ENCODE data around the gene ZNF521. TPM values are rescaled to one million over a fixed set of nuclear protein-coding genes. Genes with fewer than 3 reads are reported as not detected.

Gene ZNF521
- total RNA-seq, 1 donor from 2014 or later, result 48.0 TPM

DNA sequence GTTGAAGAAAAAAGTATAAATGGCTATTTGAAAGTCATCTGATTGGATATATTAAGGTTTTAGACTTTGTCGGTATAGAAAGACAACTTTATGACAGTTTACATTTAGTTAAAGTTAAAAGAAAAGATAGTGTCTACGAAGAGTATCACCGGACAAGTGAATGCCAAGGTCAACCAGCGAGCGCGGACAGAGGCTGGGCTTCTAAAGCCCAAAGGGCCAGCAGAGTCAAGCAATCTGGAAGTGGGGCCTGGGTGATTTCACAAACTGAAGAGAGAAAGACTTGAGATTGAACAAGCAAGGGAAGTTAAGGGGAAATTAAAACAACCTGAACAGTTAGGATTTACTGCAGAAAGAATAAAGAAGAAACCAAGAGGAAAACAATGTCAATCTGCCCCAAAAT is 16.3 kb downstream of the ZNF521 start:
- Mint-ChIP-seq H3K4me3 (ENCODE audit: unreplicated experiment) (no peak overlapping the region), H3K36me3 (ENCODE audit: low read depth, unreplicated experiment) (no peaks in the 10 kb centered on the region), H3K27ac (ENCODE audit: unreplicated experiment) (no peak overlapping the region), H3K27me3 (ENCODE audit: low read depth, unreplicated experiment) (no peaks in the 10 kb centered on the region), H3K9me3 (ENCODE audit: unreplicated experiment) (no peaks in the 10 kb centered on the region), H3K4me1 (ENCODE audit: low read depth, unreplicated experiment) (peaks cover 10% of the 10 kb centered on the region)
- Histone ChIP-seq H3K4me2 (ENCODE audit: low read length) (no peak overlapping the region), H3K4me1 (ENCODE audit: insufficient read depth, low read length) (no peaks in the 10 kb centered on the region), H2AFZ (ENCODE audit: low read depth, low read length) (no peak overlapping the region), H3K36me3 (ENCODE audit: insufficient read depth, low read length) (no peaks in the 10 kb centered on the region), H3K27me3 (ENCODE audit: insufficient read depth, low read length) (no peaks in the 10 kb centered on the region), H3K79me2 (ENCODE audit: insufficient read depth, low read length) (peaks cover 15% of the 10 kb centered on the region), H3K9ac (ENCODE audit: low read length) (no peak overlapping the region), H3K9me3 (ENCODE audit: insufficient read depth, low read depth, low read length) (no peaks in the 10 kb centered on the region), H4K20me1 (ENCODE audit: insufficient read depth, low read length) (no peaks in the 10 kb centered on the region), H3K4me3 (ENCODE audit: insufficient read depth, low read depth, low read length) (no peak overlapping the region), H3K27ac (ENCODE audit: low read depth, low read length) (no peak overlapping the region)
- FAIRE-seq (no peak), DNase-seq (ENCODE audit: low read depth) (no peak)
- TF ChIP-seq, protein P1, sequence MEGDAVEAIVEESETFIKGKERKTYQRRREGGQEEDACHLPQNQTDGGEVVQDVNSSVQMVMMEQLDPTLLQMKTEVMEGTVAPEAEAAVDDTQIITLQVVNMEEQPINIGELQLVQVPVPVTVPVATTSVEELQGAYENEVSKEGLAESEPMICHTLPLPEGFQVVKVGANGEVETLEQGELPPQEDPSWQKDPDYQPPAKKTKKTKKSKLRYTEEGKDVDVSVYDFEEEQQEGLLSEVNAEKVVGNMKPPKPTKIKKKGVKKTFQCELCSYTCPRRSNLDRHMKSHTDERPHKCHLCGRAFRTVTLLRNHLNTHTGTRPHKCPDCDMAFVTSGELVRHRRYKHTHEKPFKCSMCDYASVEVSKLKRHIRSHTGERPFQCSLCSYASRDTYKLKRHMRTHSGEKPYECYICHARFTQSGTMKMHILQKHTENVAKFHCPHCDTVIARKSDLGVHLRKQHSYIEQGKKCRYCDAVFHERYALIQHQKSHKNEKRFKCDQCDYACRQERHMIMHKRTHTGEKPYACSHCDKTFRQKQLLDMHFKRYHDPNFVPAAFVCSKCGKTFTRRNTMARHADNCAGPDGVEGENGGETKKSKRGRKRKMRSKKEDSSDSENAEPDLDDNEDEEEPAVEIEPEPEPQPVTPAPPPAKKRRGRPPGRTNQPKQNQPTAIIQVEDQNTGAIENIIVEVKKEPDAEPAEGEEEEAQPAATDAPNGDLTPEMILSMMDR (IDR thresholded peaks at IDR 0.05; ENCODE audit: insufficient read depth, low read depth, low read length), result no peak

DNA sequence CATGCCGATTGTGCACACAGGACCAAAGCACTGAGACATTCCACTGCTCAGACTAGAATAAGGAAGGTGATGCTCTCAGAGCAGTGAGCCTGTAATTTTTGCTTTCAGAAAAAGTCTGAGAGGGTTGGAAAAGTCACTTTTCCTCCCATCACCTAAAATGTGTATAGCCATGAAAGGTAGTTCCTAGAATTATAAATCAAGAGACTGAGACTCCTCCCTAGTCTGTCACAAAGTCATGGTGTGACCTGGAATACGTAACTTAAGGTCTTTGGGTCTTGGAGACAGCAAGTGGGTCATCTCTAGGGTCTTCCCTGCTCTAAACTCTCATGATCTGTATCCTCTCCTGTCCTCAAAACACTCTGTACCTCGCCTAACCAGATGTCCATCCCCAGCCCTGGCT is 16.9 kb downstream of the ZNF521 start:
- H3K27ac Mint-ChIP-seq (ENCODE audit: unreplicated experiment), result no peak overlapping the region
- Histone ChIP-seq H3K9me3 (ENCODE audit: insufficient read depth, low read depth, low read length) (no peaks in the 10 kb centered on the region), H3K79me2 (ENCODE audit: insufficient read depth, low read length) (peaks cover 13% of the 10 kb centered on the region), H3K9ac (ENCODE audit: low read length) (no peak overlapping the region), H3K4me3 (ENCODE audit: insufficient read depth, low read depth, low read length) (no peak overlapping the region), H3K4me2 (ENCODE audit: low read length) (no peak overlapping the region), H4K20me1 (ENCODE audit: insufficient read depth, low read length) (no peaks in the 10 kb centered on the region), H3K27ac (ENCODE audit: low read depth, low read length) (no peak overlapping the region), H3K27me3 (ENCODE audit: insufficient read depth, low read length) (no peaks in the 10 kb centered on the region), H2AFZ (ENCODE audit: low read depth, low read length) (no peak overlapping the region), H3K4me1 (ENCODE audit: insufficient read depth, low read length) (no peaks in the 10 kb centered on the region), H3K36me3 (ENCODE audit: insufficient read depth, low read length) (no peaks in the 10 kb centered on the region)
- peaks cover 11% of the 10 kb centered on the region for H3K4me1 Mint-ChIP-seq (ENCODE audit: low read depth, unreplicated experiment)
- FAIRE-seq (no peak), DNase-seq (ENCODE audit: low read depth) (no peak)
- no peaks in the 10 kb centered on the region for H3K27me3 Mint-ChIP-seq (ENCODE audit: low read depth, unreplicated experiment)
- no peaks in the 10 kb centered on the region for H3K36me3 Mint-ChIP-seq (ENCODE audit: low read depth, unreplicated experiment)
- no peak overlapping the region for H3K4me3 Mint-ChIP-seq (ENCODE audit: unreplicated experiment)
- H3K9me3 Mint-ChIP-seq (ENCODE audit: unreplicated experiment), result no peaks in the 10 kb centered on the region
- TF ChIP-seq, protein P1 (IDR thresholded peaks at IDR 0.05; ENCODE audit: insufficient read depth, low read depth, low read length), result no peak
- no peak for TF ChIP-seq EZH2 (IDR thresholded peaks at IDR 0.05; ENCODE audit: insufficient read depth, low read length)

DNA sequence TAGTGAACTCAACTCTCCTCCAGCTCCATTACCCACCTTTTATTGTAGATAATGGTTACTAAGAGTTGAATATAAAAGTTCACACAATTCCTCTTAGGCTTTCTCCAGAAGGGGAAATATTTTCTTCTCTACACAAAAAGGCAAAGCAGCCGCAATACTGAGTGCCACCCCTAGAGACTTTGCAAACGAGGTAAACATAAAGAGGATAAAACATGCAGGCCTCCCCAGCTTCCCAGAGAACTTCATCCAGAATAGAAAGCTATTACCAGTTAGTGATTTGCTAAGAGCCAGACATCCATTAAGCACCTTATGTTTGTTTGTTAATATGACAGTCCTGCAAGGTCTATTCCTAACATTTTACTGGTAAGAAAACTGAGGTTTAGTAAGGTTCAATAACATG is 17.4 kb downstream of the ZNF521 start:
- Histone ChIP-seq H3K9me3 (ENCODE audit: insufficient read depth, low read depth, low read length) (no peaks in the 10 kb centered on the region), H3K4me3 (ENCODE audit: insufficient read depth, low read depth, low read length) (no peak overlapping the region)

More for the DNA sequence above, 17.4 kb downstream of the ZNF521 start:
- Mint-ChIP-seq H3K9me3 (ENCODE audit: unreplicated experiment) (no peaks in the 10 kb centered on the region), H3K27ac (ENCODE audit: unreplicated experiment) (no peak overlapping the region), H3K4me3 (ENCODE audit: unreplicated experiment) (no peak overlapping the region), H3K27me3 (ENCODE audit: low read depth, unreplicated experiment) (no peaks in the 10 kb centered on the region), H3K36me3 (ENCODE audit: low read depth, unreplicated experiment) (no peaks in the 10 kb centered on the region), H3K4me1 (ENCODE audit: low read depth, unreplicated experiment) (peaks cover 13% of the 10 kb centered on the region)
- no peaks in the 10 kb centered on the region for H3K4me1 ChIP-seq (ENCODE audit: insufficient read depth, low read length)
- H3K27me3 ChIP-seq (ENCODE audit: insufficient read depth, low read length), result no peaks in the 10 kb centered on the region
- peaks cover 9% of the 10 kb centered on the region for H3K79me2 ChIP-seq (ENCODE audit: insufficient read depth, low read length)
- no peak for FAIRE-seq
- no peak overlapping the region for H3K27ac ChIP-seq (ENCODE audit: low read depth, low read length)
- no peak for DNase-seq (ENCODE audit: low read depth)
- H3K36me3 ChIP-seq (ENCODE audit: insufficient read depth, low read length), result no peaks in the 10 kb centered on the region
- no peak overlapping the region for H2AFZ ChIP-seq (ENCODE audit: low read depth, low read length)
- TF ChIP-seq EZH2 (IDR thresholded peaks at IDR 0.05; ENCODE audit: insufficient read depth, low read length), result no peak
- TF ChIP-seq, protein P1 (IDR thresholded peaks at IDR 0.05; ENCODE audit: insufficient read depth, low read depth, low read length), result no peak
- H4K20me1 ChIP-seq (ENCODE audit: insufficient read depth, low read length), result no peaks in the 10 kb centered on the region
- H3K4me2 ChIP-seq (ENCODE audit: low read length), result no peak overlapping the region
- H3K9ac ChIP-seq (ENCODE audit: low read length), result no peak overlapping the region
